ENCODE data around the gene MBD5. TPM values are rescaled to one million over a fixed set of nuclear protein-coding genes. Genes with fewer than 3 reads are reported as not detected.

MBD5 gene
- total and polyA plus RNA-seq, 2 donors (not counting 1 experiment from before 2014, with no cell fraction given) = 10.9 to 69.7 TPM

- no peak overlapping the region for H3K9ac ChIP-seq (ENCODE audit: low read length)
- no peak overlapping the region for H3K4me2 ChIP-seq (replicated peaks; ENCODE audit: low read depth, low read length, poor library complexity, severe bottlenecking)
- intact Hi-C loops (cut with micrococcal nuclease) = no loop called here
- no peaks in the 10 kb centered on the region for H3K79me2 ChIP-seq (ENCODE audit: control insufficient read depth, insufficient read depth, low read length)
- DNase-seq (no peak), ATAC-seq (ENCODE audit: low read depth) (no peak)
- no peaks in the 10 kb centered on the region for H4K20me1 ChIP-seq (ENCODE audit: control insufficient read depth, insufficient read depth, low read length, poor library complexity, severe bottlenecking)
- WGBS (ENCODE audit: insufficient coverage) = no CpG with 5 or more reads among the region's 2 CpGs
- ChIA-PET CTCF (no interaction called here), POLR2A (no interaction called here)
- Mint-ChIP-seq H3K4me1 (no peaks in the 10 kb centered on the region), H3K27me3 (no peaks in the 10 kb centered on the region), H3K4me3 (no peak overlapping the region), H3K27ac (no peak overlapping the region), H3K9me3 (ENCODE audit: insufficient read depth) (no peaks in the 10 kb centered on the region)
- no peak overlapping the region for H3K27ac ChIP-seq (ENCODE audit: low read length in 2 of 2)
- H3K9me3 ChIP-seq (ENCODE audit: control extremely low read depth in 1 of 3, control insufficient read depth in 2 of 3, insufficient read depth in 1 of 3, low read length in 2 of 3) = no peaks in the 10 kb centered on the region
- TF ChIP-seq CTCF (IDR thresholded peaks at IDR 0.05) (no peak), EZH2 (IDR thresholded peaks at IDR 0.05; ENCODE audit: borderline replicate concordance, insufficient read depth, low read depth, low read length, poor library complexity, severe bottlenecking) (no peak)
- H3K4me3 ChIP-seq (ENCODE audit: control extremely low read depth in 1 of 5, extremely low read depth in 1 of 5, insufficient read depth in 1 of 5, low read depth in 2 of 5, low read length in 4 of 5) = no peak overlapping the region
- H3K4me1 ChIP-seq (ENCODE audit: control insufficient read depth in 2 of 2, insufficient read depth in 2 of 2, low read length in 2 of 2) = no peaks in the 10 kb centered on the region
- H2AFZ ChIP-seq (ENCODE audit: insufficient read depth, low read depth, low read length, poor library complexity, severe bottlenecking) = no peak overlapping the region
- no peaks in the 10 kb centered on the region for H3K36me3 ChIP-seq (replicated peaks in 1 of 2; ENCODE audit: control extremely low read depth in 1 of 2, control insufficient read depth in 1 of 2, extremely low read depth in 1 of 2, insufficient read depth in 2 of 2, low read length in 1 of 2)
- H3K27me3 ChIP-seq (replicated peaks in 1 of 4; ENCODE audit: control extremely low read depth in 1 of 4, control insufficient read depth in 3 of 4, insufficient read depth in 4 of 4, low read length in 3 of 4) = no peaks in the 10 kb centered on the region
Measured at GRCh38 chr2:148458171-148458570, 437.3 kb downstream of the MBD5 start.

GRCh38 chr2:148459377-148459778, 438.5 kb downstream of the MBD5 start:
- H3K4me3 ChIP-seq (ENCODE audit: control extremely low read depth in 1 of 5, extremely low read depth in 1 of 5, insufficient read depth in 1 of 5, low read depth in 2 of 5, low read length in 4 of 5) = no peak overlapping the region
- H3K4me3 Mint-ChIP-seq = no peak overlapping the region
- no peak for DNase-seq
- no peak overlapping the region for H3K4me2 ChIP-seq (replicated peaks; ENCODE audit: low read depth, low read length, poor library complexity, severe bottlenecking)
- H3K27ac Mint-ChIP-seq = no peak overlapping the region
- H2AFZ ChIP-seq (ENCODE audit: insufficient read depth, low read depth, low read length, poor library complexity, severe bottlenecking) = no peak overlapping the region
- H3K36me3 ChIP-seq (replicated peaks in 1 of 2; ENCODE audit: control extremely low read depth in 1 of 2, control insufficient read depth in 1 of 2, extremely low read depth in 1 of 2, insufficient read depth in 2 of 2, low read length in 1 of 2) = peaks cover 0 to 3% of the 10 kb centered on the region in 2 experiments
- H3K9me3 Mint-ChIP-seq (ENCODE audit: insufficient read depth) = no peaks in the 10 kb centered on the region
- H3K9me3 ChIP-seq (ENCODE audit: control extremely low read depth in 1 of 3, control insufficient read depth in 2 of 3, insufficient read depth in 1 of 3, low read length in 2 of 3) = no peaks in the 10 kb centered on the region
- no peaks in the 10 kb centered on the region for H3K27me3 Mint-ChIP-seq
- no peak for ATAC-seq (ENCODE audit: low read depth)
- intact Hi-C loops (cut with micrococcal nuclease) = no loop called here
- no peak overlapping the region for H3K27ac ChIP-seq (ENCODE audit: low read length in 2 of 2)
- no peaks in the 10 kb centered on the region for H3K27me3 ChIP-seq (replicated peaks in 1 of 4; ENCODE audit: control extremely low read depth in 1 of 4, control insufficient read depth in 3 of 4, insufficient read depth in 4 of 4, low read length in 3 of 4)
- POLR2A ChIA-PET = no interaction called here
- CTCF ChIA-PET = interaction anchor here (1.8 kb wide), 1 partner anchor 50 kb away, joined by 6 read pairs; no protein-coding TSS in a partner anchor
- H3K79me2 ChIP-seq (ENCODE audit: control insufficient read depth, insufficient read depth, low read length) = no peaks in the 10 kb centered on the region
- no peak overlapping the region for H3K9ac ChIP-seq (ENCODE audit: low read length)
- H3K4me1 ChIP-seq (ENCODE audit: control insufficient read depth in 2 of 2, insufficient read depth in 2 of 2, low read length in 2 of 2) = no peaks in the 10 kb centered on the region
- TF ChIP-seq CTCF (IDR thresholded peaks at IDR 0.05) = no peak
- TF ChIP-seq EZH2 (IDR thresholded peaks at IDR 0.05; ENCODE audit: borderline replicate concordance, insufficient read depth, low read depth, low read length, poor library complexity, severe bottlenecking) = no peak
- no peaks in the 10 kb centered on the region for H4K20me1 ChIP-seq (ENCODE audit: control insufficient read depth, insufficient read depth, low read length, poor library complexity, severe bottlenecking)
- no peaks in the 10 kb centered on the region for H3K4me1 Mint-ChIP-seq
